SU-DHL-6 (cell line): ENCODE results near the gene PLEKHA8.

Experiments used
- H2AFZ ChIP-seq: fragments of 200-600 bp; sonication (generic); 2 replicates; pipeline ENCODE4 v1.6.1; 2014; ENCODE audit warnings: low read depth, mild to moderate bottlenecking, moderate library complexity, mixed read lengths, antibody characterized with exemption, low read length; ENCODE audit not compliant: severe bottlenecking
- H3F3A ChIP-seq: fragments of 200-600 bp; shearing (Covaris generic); 2 replicates; pipeline ENCODE4 v1.6.0; 2016; ENCODE audit warnings: antibody characterized with exemption, mild to moderate bottlenecking; ENCODE audit not compliant: insufficient read depth
- H3K27ac ChIP-seq: fragments of 200-600 bp; sonication (generic); 2 replicates; pipeline ENCODE4 v1.5.1; 2016; ENCODE audit warnings: low read depth, mild to moderate bottlenecking, low read length, moderate library complexity, mixed read lengths
- H3K27me3 ChIP-seq: fragments of 200-600 bp; sonication (generic), shearing (Covaris generic); 2 replicates; pipeline ENCODE4 v1.6.0; 2014; ENCODE audit warnings: mild to moderate bottlenecking, low read length
- H3K36me3 ChIP-seq: fragments of 200-600 bp; sonication (generic); 2 replicates; pipeline ENCODE4 v1.6.1; 2014; ENCODE audit warnings: mild to moderate bottlenecking, low read length, mixed read lengths
- H3K4me2 ChIP-seq: fragments of 300-600, 200-600 bp; shearing (Covaris generic), sonication (generic); 2 replicates; pipeline ENCODE4 v1.6.0; 2014; ENCODE audit warnings: low read length, low read depth, mild to moderate bottlenecking; ENCODE audit not compliant: poor library complexity, severe bottlenecking
- H3K4me3 ChIP-seq: fragments of 200-600 bp; sonication (generic); 2 replicates; pipeline ENCODE4 v1.5.1; 2014; ENCODE audit warnings: antibody characterized with exemption, low read length, mild to moderate bottlenecking, mixed read lengths; ENCODE audit not compliant: insufficient read depth, poor library complexity, severe bottlenecking
- H3K79me2 ChIP-seq: fragments of 200-600 bp; sonication (generic); 2 replicates; pipeline ENCODE4 v1.6.1; 2014; ENCODE audit warnings: mild to moderate bottlenecking, low read length, moderate library complexity; ENCODE audit not compliant: insufficient read depth
- H3K9ac ChIP-seq: fragments of 200-600 bp; sonication (generic); 2 replicates; pipeline ENCODE4 v1.7.0; 2014; ENCODE audit warnings: mild to moderate bottlenecking, low read length
- H3K9me2 ChIP-seq: fragments of 200-600 bp; sonication (generic); replicated peaks from 2 replicates; pipeline ENCODE4 v1.6.1; 2014; ENCODE audit warnings: low read length; ENCODE audit not compliant: insufficient read depth
- H3K9me3 ChIP-seq: fragments of 200-600 bp; sonication (generic); 2 replicates; pipeline ENCODE4 v1.6.1; 2014; ENCODE audit warnings: low read length, mixed read lengths; ENCODE audit not compliant: insufficient read depth
- H4K20me1 ChIP-seq: fragments of 200-600 bp; sonication (generic); 2 replicates; pipeline ENCODE4 v1.6.1; 2014; ENCODE audit warnings: low read depth, mild to moderate bottlenecking, antibody characterized with exemption, low read length, moderate library complexity, mixed read lengths
- CTCF ChIP-seq: fragments of 200-600 bp; sonication (generic); IDR thresholded peaks from one replicate; pipeline ENCODE4 v1.5.1; 2017; ENCODE audit warnings: antibody characterized with exemption, mild to moderate bottlenecking, low read length, moderate library complexity; ENCODE audit not compliant: insufficient read depth, poor library complexity, severe bottlenecking
- EZH2phosphoT487 ChIP-seq: fragments of 200-600 bp; sonication (generic), shearing (Covaris generic); conservative IDR thresholded peaks from 2 replicates; pipeline ENCODE4 v1.6.1; 2018; ENCODE audit warnings: mild to moderate bottlenecking, antibody characterized with exemption, low read length, moderate library complexity, mixed read lengths

The PLEKHA8 gene

GRCh38 chr7:30155481-30155880 is 127.3 kb downstream of the PLEKHA8 start:
- Histone ChIP-seq H2AFZ (no peak overlapping the region), H3K9me2 (no peaks in the 10 kb centered on the region), H3K36me3 (no peaks in the 10 kb centered on the region), H3K79me2 (no peaks in the 10 kb centered on the region), H3K27me3 (no peaks in the 10 kb centered on the region), H3K9me3 (no peaks in the 10 kb centered on the region), H3K4me3 (no peak overlapping the region), H4K20me1 (no peaks in the 10 kb centered on the region), H3K9ac (no peak overlapping the region), H3K27ac (no peak overlapping the region), H3K4me2 (no peak overlapping the region), H3F3A (no peaks in the 10 kb centered on the region)
- TF ChIP-seq CTCF = no peak
- no peak for TF ChIP-seq EZH2phosphoT487

DNA sequence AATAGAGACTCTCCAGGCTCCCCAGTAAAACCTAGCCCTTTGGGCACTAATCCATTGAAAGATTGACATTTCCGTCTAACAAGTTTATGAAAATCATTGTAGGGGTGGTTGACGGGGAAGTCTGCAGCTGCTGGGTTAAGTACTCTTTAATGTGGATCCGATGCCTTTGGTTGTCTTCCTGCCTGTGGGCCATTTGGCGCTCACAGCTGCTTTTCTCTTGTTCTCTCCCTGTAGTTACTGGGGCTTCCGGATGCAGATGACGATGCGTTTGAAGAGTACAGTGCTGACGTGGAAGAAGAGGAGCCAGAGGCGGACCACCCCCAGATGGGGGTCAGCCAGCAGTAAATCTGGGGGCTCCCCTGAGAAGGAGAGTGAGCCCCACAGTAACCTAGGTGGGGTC is 129.0 kb downstream of the PLEKHA8 start:
- Histone ChIP-seq H3K27me3 (no peaks in the 10 kb centered on the region), H2AFZ (no peak overlapping the region), H3K4me3 (no peak overlapping the region), H3K9me2 (no peaks in the 10 kb centered on the region), H3K27ac (no peak overlapping the region), H3K9me3 (no peaks in the 10 kb centered on the region), H3K9ac (no peak overlapping the region), H3F3A (no peaks in the 10 kb centered on the region), H3K79me2 (no peaks in the 10 kb centered on the region), H3K36me3 (no peaks in the 10 kb centered on the region), H3K4me2 (no peak overlapping the region), H4K20me1 (no peaks in the 10 kb centered on the region)
- TF ChIP-seq EZH2phosphoT487 (no peak), CTCF (no peak)

- Histone ChIP-seq H4K20me1 (no peaks in the 10 kb centered on the region), H3K79me2 (no peaks in the 10 kb centered on the region), H3K9me2 (no peaks in the 10 kb centered on the region), H2AFZ (no peak overlapping the region), H3K9ac (no peak overlapping the region), H3K36me3 (no peaks in the 10 kb centered on the region), H3K9me3 (no peaks in the 10 kb centered on the region), H3F3A (no peaks in the 10 kb centered on the region), H3K4me3 (no peak overlapping the region), H3K4me2 (no peak overlapping the region), H3K27me3 (no peaks in the 10 kb centered on the region), H3K27ac (no peak overlapping the region)
- TF ChIP-seq CTCF = no peak
- TF ChIP-seq EZH2phosphoT487 = no peak
These were observed 131.0 kb downstream of the PLEKHA8 start for GRCh38 chr7:30159163-30159562.
